D721Med (cell line): ENCODE measurements around the gene OR5C1.

Source experiments
- DNase-seq: peaks from one replicate; pipeline ENCODE4 v3.0.0; 2011; ENCODE audit warnings: low spot score; ENCODE audit not compliant: insufficient read length
- FAIRE-seq: peaks from 2 replicates; lab custom pipeline; 2011; peaks lifted over from hg19 to GRCh38; lab: Jason Lieb, UNC
- TF ChIP-seq, protein P1 (sequence below): IDR thresholded peaks from 2 replicates; pipeline ENCODE4 v1.5.1; 2012; ENCODE audit warnings: mild to moderate bottlenecking, control low read depth; ENCODE audit not compliant: insufficient read depth; ENCODE audit errors: missing control alignments

The OR5C1 gene

GRCh38 chr9:122788831-122789230, at the start of gene OR5C1:
Gene OR5C1 (plus strand): TSS chr9:122788933. CDS start chr9:122788933, 0 bp downstream.
- FAIRE-seq, result no peak
- TF ChIP-seq, protein P1, sequence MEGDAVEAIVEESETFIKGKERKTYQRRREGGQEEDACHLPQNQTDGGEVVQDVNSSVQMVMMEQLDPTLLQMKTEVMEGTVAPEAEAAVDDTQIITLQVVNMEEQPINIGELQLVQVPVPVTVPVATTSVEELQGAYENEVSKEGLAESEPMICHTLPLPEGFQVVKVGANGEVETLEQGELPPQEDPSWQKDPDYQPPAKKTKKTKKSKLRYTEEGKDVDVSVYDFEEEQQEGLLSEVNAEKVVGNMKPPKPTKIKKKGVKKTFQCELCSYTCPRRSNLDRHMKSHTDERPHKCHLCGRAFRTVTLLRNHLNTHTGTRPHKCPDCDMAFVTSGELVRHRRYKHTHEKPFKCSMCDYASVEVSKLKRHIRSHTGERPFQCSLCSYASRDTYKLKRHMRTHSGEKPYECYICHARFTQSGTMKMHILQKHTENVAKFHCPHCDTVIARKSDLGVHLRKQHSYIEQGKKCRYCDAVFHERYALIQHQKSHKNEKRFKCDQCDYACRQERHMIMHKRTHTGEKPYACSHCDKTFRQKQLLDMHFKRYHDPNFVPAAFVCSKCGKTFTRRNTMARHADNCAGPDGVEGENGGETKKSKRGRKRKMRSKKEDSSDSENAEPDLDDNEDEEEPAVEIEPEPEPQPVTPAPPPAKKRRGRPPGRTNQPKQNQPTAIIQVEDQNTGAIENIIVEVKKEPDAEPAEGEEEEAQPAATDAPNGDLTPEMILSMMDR, result no peak
- no peak for DNase-seq

- TF ChIP-seq, protein P1, result no peak
- DNase-seq, result no peak
- FAIRE-seq, result no peak
These were observed 46.7 kb upstream of the OR5C1 start, which contains the start of gene OR1L6 for GRCh38 chr9:122742003-122742402. Gene OR1L6 (plus strand): TSS chr9:122742303. CDS start chr9:122749848, 7,545 bp downstream.

- FAIRE-seq (no peak), DNase-seq (no peak)
- TF ChIP-seq, protein P1, result no peak
These were observed 33.9 kb upstream of the OR5C1 start for GRCh38 chr9:122754825-122755224.

DNA sequence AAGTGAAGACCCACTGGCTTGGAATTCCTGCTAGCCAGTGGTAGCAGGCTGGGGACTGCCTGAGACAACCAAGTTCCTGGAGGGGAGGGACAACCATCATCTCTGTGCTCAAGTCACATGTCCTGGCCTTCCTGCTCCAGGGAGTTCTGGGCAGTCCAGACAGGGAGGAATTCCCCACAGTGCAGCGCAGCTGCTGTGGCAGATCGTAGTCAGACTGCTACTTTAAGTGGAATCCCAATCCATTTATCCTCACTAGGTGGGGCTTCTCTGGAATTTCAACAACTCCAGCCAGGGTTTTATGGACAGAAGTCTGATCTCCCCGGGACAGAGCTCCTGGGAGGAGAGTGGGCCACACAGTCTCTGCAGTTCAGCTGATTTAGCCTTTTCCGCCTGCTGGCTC, 20.9 kb upstream of the OR5C1 start:
- TF ChIP-seq, protein P1, result no peak
- FAIRE-seq, result no peak

GRCh38 chr9:122777052-122777451, 11.7 kb upstream of the OR5C1 start:
- FAIRE-seq, result no peak
- TF ChIP-seq, protein P1, result no peak
- no peak for DNase-seq

More for the DNA sequence above, 20.9 kb upstream of the OR5C1 start:
- no peak for DNase-seq

- TF ChIP-seq, protein P1, result no peak
- FAIRE-seq (no peak), DNase-seq (no peak)
These were observed 10.7 kb upstream of the OR5C1 start for GRCh38 chr9:122777935-122778627.

GRCh38 chr9:122779181-122779580, 9.6 kb upstream of the OR5C1 start:
- TF ChIP-seq, protein P1, result no peak
- FAIRE-seq, result no peak
- DNase-seq, result no peak
